HG02759 (cell line): ENCODE results near the gene HMCN1.

Experiments used
- ATAC-seq: cut with Tn5 transposase; IDR thresholded peaks from one replicate; pipeline ENCODE4 v1.9.1; 2021; ENCODE audit warnings: mild to moderate bottlenecking, moderate library complexity; ENCODE audit not compliant: unreplicated experiment

The HMCN1 gene

GRCh38 chr1:186215636-186216035, 481.4 kb downstream of the HMCN1 start:
- ATAC-seq, result no peak

- peak; percentile 76 for ATAC-seq
These were observed 484.6 kb downstream of the HMCN1 start for GRCh38 chr1:186218654-186219352.

- ATAC-seq, result no peak
These were observed 485.9 kb downstream of the HMCN1 start for GRCh38 chr1:186220067-186220466.

GRCh38 chr1:186220911-186221310, 486.7 kb downstream of the HMCN1 start:
- ATAC-seq, result no peak

GRCh38 chr1:186225096-186225495, 490.9 kb downstream of the HMCN1 start:
- no peak for ATAC-seq

GRCh38 chr1:186228749-186229148, 494.6 kb downstream of the HMCN1 start:
- no peak for ATAC-seq

GRCh38 chr1:186231861-186232436, 497.8 kb downstream of the HMCN1 start:
- no peak for ATAC-seq

GRCh38 chr1:186234976-186235686, 500.9 kb downstream of the HMCN1 start:
- ATAC-seq, result no peak

GRCh38 chr1:186235696-186236095, 501.5 kb downstream of the HMCN1 start:
- ATAC-seq, result no peak

GRCh38 chr1:186236921-186237320, 502.7 kb downstream of the HMCN1 start:
- ATAC-seq, result no peak

- no peak for ATAC-seq
These were observed 505.0 kb downstream of the HMCN1 start for GRCh38 chr1:186239171-186239570.

- no peak for ATAC-seq
These were observed 506.2 kb downstream of the HMCN1 start for GRCh38 chr1:186240436-186240835.
